ENCODE data around the gene MOGAT2.

- no peak for TF ChIP-seq CTCF (conservative IDR thresholded peaks at IDR 0.05; ENCODE audit: low read depth, low read length)
- TF ChIP-seq EZH2 (IDR thresholded peaks at IDR 0.05; ENCODE audit: low read length, unreplicated experiment), result no peak
Measured at GRCh38 chr11:75714211-75714610, 3.4 kb upstream of the MOGAT2 start.
